H1 (cell line): Measurements from ENCODE around the gene ELAVL1. TPM values are rescaled to one million over a fixed set of nuclear protein-coding genes. Genes with fewer than 3 reads are reported as not detected.

ENCODE experiments used
- CTCF ChIA-PET: fragments of 300-600 bp; sonication (Branson Sonifier 250); formaldehyde crosslinking; loops from one replicate; lab custom pipeline; 2021; ENCODE audit not compliant: partially characterized antibody; lab: Charles Lee
- POLR2A ChIA-PET: fragments of 300-600 bp; sonication (Branson Sonifier 250); formaldehyde crosslinking; loops from one replicate; lab custom pipeline; 2021; ENCODE audit warnings: inconsistent platforms; ENCODE audit not compliant: partially characterized antibody; lab: Charles Lee
- DNase-seq, 2 experiments: peaks; one replicate each; pipeline versions ENCODE4 v3.0.0 to v3.0.0-alpha.2; 2010 to 2022; ENCODE audit warnings: low spot score in 2 of 2, low read depth in 1 of 2, mixed read lengths in 1 of 2
- FAIRE-seq: peaks from 2 replicates; lab custom pipeline; 2011; peaks lifted over from hg19 to GRCh38; lab: Jason Lieb, UNC
- H2AFZ ChIP-seq: 2 replicates; pipeline ENCODE4 v1.8.1; 2012; ENCODE audit warnings: low read length, inconsistent platforms
- H2AK5ac ChIP-seq: 2 replicates; pipeline ENCODE4 v1.6.1; 2013; ENCODE audit warnings: low read depth, low read length
- H2BK120ac ChIP-seq: replicated peaks from 2 replicates; pipeline ENCODE3; 2013; ENCODE audit warnings: low read depth, low read length, inconsistent platforms
- H2BK12ac ChIP-seq: 2 replicates; pipeline ENCODE4 v1.6.1; 2013; ENCODE audit warnings: low read depth, low read length
- H2BK15ac ChIP-seq: 2 replicates; pipeline ENCODE4 v1.6.1; 2013; ENCODE audit warnings: low read length
- H2BK20ac ChIP-seq: 2 replicates; pipeline ENCODE4 v1.6.1; 2013; ENCODE audit warnings: low read length
- H2BK5ac ChIP-seq: 2 replicates; pipeline ENCODE4 v1.6.1; 2013; ENCODE audit warnings: low read depth, low read length
- H3K14ac ChIP-seq: 2 replicates; pipeline ENCODE4 v1.6.1; 2013; ENCODE audit warnings: inconsistent platforms; ENCODE audit not compliant: insufficient read length
- H3K18ac ChIP-seq: 2 replicates; pipeline ENCODE4 v1.6.1; 2013; ENCODE audit warnings: low read length; ENCODE audit errors: extremely low read depth
- H3K23ac ChIP-seq: 2 replicates; pipeline ENCODE4 v1.6.1; 2013; ENCODE audit warnings: inconsistent platforms; ENCODE audit not compliant: insufficient read length
- H3K23me2 ChIP-seq: 2 replicates; pipeline ENCODE4 v1.6.1; 2013; ENCODE audit warnings: low read depth, low read length
- H3K27ac ChIP-seq: 2 replicates; pipeline ENCODE4 v1.6.1; 2011; ENCODE audit warnings: low read depth, low read length, inconsistent platforms
- H3K27me3 ChIP-seq, 4 experiments: replicated peaks in 1 of 4; 1 replicate in 1 of 4; 2 replicates in 3 of 4; pipeline versions ENCODE4 v1.6.1 to v1.8.1; 2011 to 2013; ENCODE audit warnings: low read length in 3 of 4, mild to moderate bottlenecking in 3 of 4, inconsistent platforms in 2 of 4, mixed read lengths in 2 of 4, moderate library complexity in 1 of 4; ENCODE audit not compliant: control insufficient read depth in 3 of 4, insufficient read depth in 3 of 4; ENCODE audit errors: extremely low read depth in 1 of 4
- H3K36me3 ChIP-seq, 4 experiments: 2 replicates each; pipeline versions ENCODE4 v1.6.1 to v1.8.1; 2011 to 2013; ENCODE audit warnings: mild to moderate bottlenecking in 4 of 4, low read length in 3 of 4, moderate library complexity in 2 of 4, control low read depth in 1 of 4, inconsistent platforms in 1 of 4; ENCODE audit not compliant: insufficient read depth in 4 of 4, control insufficient read depth in 2 of 4
- H3K4ac ChIP-seq: replicated peaks from 2 replicates; pipeline ENCODE3; 2013; ENCODE audit warnings: low read length, low read depth, mixed read lengths, inconsistent platforms; ENCODE audit not compliant: insufficient read length
- H3K4me1 ChIP-seq, 4 experiments: replicated peaks in 1 of 4; 1 replicate in 1 of 4; 2 replicates in 3 of 4; pipeline versions ENCODE4 v1.6.1 to v1.8.1; 2011 to 2013; ENCODE audit warnings: low read length in 3 of 4, inconsistent platforms in 2 of 4, mixed read lengths in 1 of 4; ENCODE audit not compliant: insufficient read depth in 4 of 4, control insufficient read depth in 3 of 4
- H3K4me2 ChIP-seq, 2 experiments: 2 replicates each; pipeline versions ENCODE4 v1.6.1 to v1.8.1; 2011 to 2013; ENCODE audit warnings: low read depth in 2 of 2, low read length in 2 of 2, control low read depth in 1 of 2, inconsistent platforms in 1 of 2, mild to moderate bottlenecking in 1 of 2; ENCODE audit not compliant: insufficient read depth in 1 of 2
- H3K4me3 ChIP-seq, 4 experiments: fragments of 200-600, 300-600 bp in 1 of 4; sonication (generic), shearing (Covaris generic), sonication (Bioruptor Twin) in 1 of 4; 2 replicates each; pipeline versions ENCODE4 v1.5.1 to v1.8.1; 2011 to 2016; ENCODE audit warnings: low read length in 4 of 4, low read depth in 3 of 4, control low read depth in 2 of 4, inconsistent platforms in 2 of 4, mild to moderate bottlenecking in 2 of 4, mixed read lengths in 1 of 4, moderate library complexity in 1 of 4; ENCODE audit not compliant: insufficient read depth in 2 of 4; ENCODE audit errors: extremely low read depth in 1 of 4
- H3K56ac ChIP-seq: replicated peaks from 2 replicates; pipeline ENCODE3; 2013; ENCODE audit warnings: low read depth, mild to moderate bottlenecking, mixed read lengths, low read length, inconsistent platforms; ENCODE audit not compliant: insufficient read length
- H3K79me1 ChIP-seq: 2 replicates; pipeline ENCODE4 v1.6.1; 2013; ENCODE audit warnings: low read depth, low read length, control low read depth
- H3K79me2 ChIP-seq, 2 experiments: 2 replicates each; pipeline versions ENCODE4 v1.6.1 to v1.8.1; 2012 to 2013; ENCODE audit warnings: low read length in 2 of 2, mild to moderate bottlenecking in 2 of 2, inconsistent platforms in 1 of 2; ENCODE audit not compliant: insufficient read depth in 2 of 2, control insufficient read depth in 1 of 2
- H3K9ac ChIP-seq, 4 experiments: replicated peaks in 1 of 4; 1 replicate in 1 of 4; 2 replicates in 3 of 4; pipeline versions ENCODE4 v1.6.1 to v1.8.1; 2011 to 2013; ENCODE audit warnings: low read depth in 3 of 4, low read length in 3 of 4, control low read depth in 2 of 4, mild to moderate bottlenecking in 2 of 4, moderate library complexity in 2 of 4, inconsistent platforms in 1 of 4; ENCODE audit errors: extremely low read depth in 1 of 4
- H3K9me3 ChIP-seq, 2 experiments: 2 replicates each; pipeline versions ENCODE4 v1.6.1 to v1.8.1; 2012 to 2013; ENCODE audit warnings: mild to moderate bottlenecking in 2 of 2, moderate library complexity in 2 of 2, control low read depth in 1 of 2, inconsistent platforms in 1 of 2, low read depth in 1 of 2, low read length in 1 of 2, mixed read lengths in 1 of 2; ENCODE audit not compliant: insufficient read depth in 2 of 2
- H4K20me1 ChIP-seq, 2 experiments: replicated peaks in 1 of 2; 2 replicates each; pipeline versions ENCODE3 to v1.8.1; 2011 to 2013; ENCODE audit warnings: inconsistent platforms in 2 of 2, low read length in 2 of 2, mild to moderate bottlenecking in 1 of 2; ENCODE audit not compliant: insufficient read depth in 2 of 2, control insufficient read depth in 1 of 2
- H4K5ac ChIP-seq: 2 replicates; pipeline ENCODE4 v1.6.1; 2013; ENCODE audit warnings: low read length, low read depth, mixed read lengths, inconsistent platforms; ENCODE audit not compliant: insufficient read length
- H4K8ac ChIP-seq: 2 replicates; pipeline ENCODE4 v1.8.0; 2013; ENCODE audit warnings: mild to moderate bottlenecking, moderate library complexity, low read length, inconsistent platforms; ENCODE audit not compliant: insufficient read depth; ENCODE audit errors: extremely low read depth
- H4K91ac ChIP-seq: replicated peaks from 2 replicates; pipeline ENCODE3; 2013; ENCODE audit warnings: low read length, mixed read lengths, inconsistent platforms; ENCODE audit not compliant: insufficient read length
- CTBP2 ChIP-seq: IDR thresholded peaks from 2 replicates; pipeline ENCODE4 v1.7.0; 2011; ENCODE audit warnings: borderline replicate concordance, mild to moderate bottlenecking, moderate library complexity, mixed read lengths, low read length; ENCODE audit not compliant: insufficient read depth, insufficient read length
- CTCF ChIP-seq, 3 experiments: IDR thresholded peaks; 1 replicate in 2 of 3; 2 replicates in 1 of 3; pipeline versions ENCODE4 v1.5.1 to v1.6.1; 2011; ENCODE audit warnings: low read length in 3 of 3, mild to moderate bottlenecking in 3 of 3, inconsistent platforms in 2 of 3, low read depth in 1 of 3, moderate library complexity in 1 of 3; ENCODE audit not compliant: insufficient read depth in 1 of 3; ENCODE audit errors: control extremely low read depth in 1 of 3
- POLR2A ChIP-seq, 2 experiments: IDR thresholded peaks; 1 replicate in 1 of 2; 2 replicates in 1 of 2; pipeline ENCODE4 v1.6.1; 2011; ENCODE audit warnings: low read depth in 2 of 2, low read length in 2 of 2, mild to moderate bottlenecking in 2 of 2; ENCODE audit errors: control extremely low read depth in 1 of 2
- RAD21 ChIP-seq, 2 experiments: IDR thresholded peaks in 1 of 2; conservative IDR thresholded peaks in 1 of 2; 2 replicates each; pipeline ENCODE4 v1.6.1; 2011; ENCODE audit warnings: low read depth in 2 of 2, low read length in 2 of 2, improper control_type of control experiment in 1 of 2, inconsistent platforms in 1 of 2, mild to moderate bottlenecking in 1 of 2, moderate library complexity in 1 of 2
- WGBS, 2 experiments: shearing (Covaris generic) in 1 of 2; methylation state at CpG; one replicate each; pipeline versions ENCODE4 v1.1.6 to v1.1.7; 2013 to 2015; ENCODE audit warnings: low lambda C conversion rate in 2 of 2, mixed read lengths in 2 of 2, inconsistent platforms in 1 of 2, low coverage in 1 of 2, missing lambda C conversion rate in 1 of 2; ENCODE audit not compliant: insufficient replicate concordance in 2 of 2, insufficient coverage in 1 of 2, insufficient read length in 1 of 2; ENCODE audit errors: extremely low coverage in 1 of 2, missing lambda C conversion rate in 1 of 2; 5-methylcytosine and 5-hydroxymethylcytosine counted together
- polyA plus RNA-seq, 7 experiments: library from polyadenylated mRNA; depleted of rRNA in 3 of 7; stranded (reverse) in 5 of 7; unstranded in 2 of 7; fragments of >200 nt in 5 of 7; fragments of 200-250 nt in 2 of 7; gene quantifications; 1 replicate in 5 of 7; 2 replicates in 1 of 7; 4 replicates in 1 of 7; pipeline versions ENCODE4 v1.2.1 to v1.2.3, GENCODE V29; 2011 to 2013; ENCODE audit warnings: missing spikeins in 2 of 7, mixed read lengths in 2 of 7
- total RNA-seq: library from RNA; stranded (reverse); fragmentation: NEBNext Ultra II Directional; extraction: Animal tissue kit (Norgen Biotek cat#: 25700); gene quantifications from 2 replicates; pipeline ENCODE4 v1.2.1, GENCODE V29; 2021

Gene ELAVL1
- total and polyA plus RNA-seq, 2 of the 8 experiments (the other 6 are each of a cell fraction or from before 2014, with no cell fraction given), result 56.7 to 163 TPM

- no peak overlapping the region for H3K18ac ChIP-seq
- no peaks in the 10 kb centered on the region for H3K79me1 ChIP-seq
- no peaks in the 10 kb centered on the region for H3K27me3 ChIP-seq
- TF ChIP-seq RAD21 (IDR thresholded peaks at IDR 0.05 in 1 of 2, conservative IDR thresholded peaks at IDR 0.05 in 1 of 2; ENCODE audit: low read depth in 2 of 2, low read length in 2 of 2), result peak; percentile 81
- no peak for TF ChIP-seq CTBP2
- TF ChIP-seq POLR2A (IDR thresholded peaks at IDR 0.05; ENCODE audit: control extremely low read depth in 1 of 2, low read depth in 2 of 2, low read length in 2 of 2), result no peak
- peak; percentile 53 to 77 (median 63) for TF ChIP-seq CTCF (IDR thresholded peaks at IDR 0.05; ENCODE audit: control extremely low read depth in 1 of 3, insufficient read depth in 1 of 3, low read depth in 1 of 3, low read length in 3 of 3)
- TF ChIP-seq, all 59 proteins: peak for 2
- WGBS, 2 experiments, result 86% methylated on average over 14 of the region's 14 CpGs; no CpG with 5 or more reads in 1 of the 2 experiments
- Histone ChIP-seq H3K14ac (no peak overlapping the region), H2BK20ac (no peak overlapping the region), H3K4ac (no peak overlapping the region), H2BK15ac (no peak overlapping the region), H4K5ac (no peak overlapping the region), H3K9ac (no peak overlapping the region), H2BK120ac (no peak overlapping the region), H3K23ac (no peak overlapping the region), H4K20me1 (no peaks in the 10 kb centered on the region), H2AK5ac (no peak overlapping the region), H2AFZ (no peak overlapping the region), H3K27ac (no peak overlapping the region), H2BK12ac (no peak overlapping the region), H3K4me3 (no peak overlapping the region), H3K79me2 (no peaks in the 10 kb centered on the region), H2BK5ac (no peak overlapping the region), H3K23me2 (no peaks in the 10 kb centered on the region), H3K36me3 (no peaks in the 10 kb centered on the region), H3K4me1 (no peaks in the 10 kb centered on the region), H3K4me2 (no peak overlapping the region), H3K9me3 (no peaks in the 10 kb centered on the region), H4K91ac (no peak overlapping the region), H3K56ac (no peak overlapping the region), H4K8ac (no peak overlapping the region)
- POLR2A ChIA-PET, result interaction anchor here (0.7 to 2.6 kb wide), 3 partner anchors 10 to 60 kb away, joined by 3 to 6 read pairs (median 3); no protein-coding TSS in a partner anchor
- CTCF ChIA-PET, result interaction anchor here (1.1 to 2.9 kb wide), 5 partner anchors 11 to 52 kb away, joined by 4 to 14 read pairs (median 4); no protein-coding TSS in a partner anchor
- no peak for DNase-seq
- FAIRE-seq, result no peak
Measured at GRCh38 chr19:8017808-8018207, 12.4 kb upstream of the ELAVL1 start.
